SK-N-SH treated with all-trans-retinoic acid at 6 μM for 48 hours (cell line): ENCODE measurements around the gene CORO7.

ENCODE experiments used
- ATAC-seq: fragments of 200-7000 bp; cut with Tn5 transposase; 3 replicates; pipeline ENCODE4 v1.9.1; 2020; ENCODE audit warnings: mild to moderate bottlenecking, moderate library complexity
- ARNTL ChIP-seq: fragments of 450-650 bp; formaldehyde crosslinking; IDR thresholded peaks from 2 replicates; pipeline ENCODE4 v1.5.0; 2020; ENCODE audit warnings: low read depth, mild to moderate bottlenecking, moderate library complexity, borderline replicate concordance
- BACH2 ChIP-seq: fragments of 250-450 bp; sonication (Bioruptor Pico); IDR thresholded peaks from 2 replicates; pipeline ENCODE4 v1.9.0; 2021; ENCODE audit warnings: mild to moderate bottlenecking, borderline replicate concordance
- CREB5 ChIP-seq: fragments of 250-450 bp; sonication (Bioruptor Pico); IDR thresholded peaks from 2 replicates; pipeline ENCODE4 v1.5.1; 2020; ENCODE audit warnings: low read depth, mild to moderate bottlenecking, moderate library complexity
- CSDC2 ChIP-seq: fragments of 250-450 bp; sonication (Bioruptor Pico); IDR thresholded peaks from 2 replicates; pipeline ENCODE4 v1.5.0; 2020; ENCODE audit warnings: mild to moderate bottlenecking, moderate library complexity
- ESRRG ChIP-seq: fragments of 250-450 bp; sonication (Bioruptor Pico); IDR thresholded peaks from 2 replicates; pipeline ENCODE4 v1.6.1; 2021; ENCODE audit warnings: mild to moderate bottlenecking
- GLIS3 ChIP-seq: fragments of 250-450 bp; sonication (Bioruptor Pico); IDR thresholded peaks from 2 replicates; pipeline ENCODE4 v1.5.0; 2020; ENCODE audit warnings: mild to moderate bottlenecking, moderate library complexity
- ISL1 ChIP-seq: fragments of 250-450 bp; sonication (Bioruptor Pico); IDR thresholded peaks from 2 replicates; pipeline ENCODE4 v2.1.2; 2022; ENCODE audit warnings: mild to moderate bottlenecking, moderate library complexity
- OSR1 ChIP-seq: fragments of 250-450 bp; sonication (Bioruptor Pico); IDR thresholded peaks from 2 replicates; pipeline ENCODE4 v1.8.0; 2022; ENCODE audit warnings: moderate library complexity, mild to moderate bottlenecking, inconsistent platforms
- PATZ1 ChIP-seq: fragments of 250-450 bp; sonication (Bioruptor Pico); IDR thresholded peaks from 2 replicates; pipeline ENCODE4 v1.8.0; 2020; ENCODE audit warnings: mild to moderate bottlenecking, moderate library complexity, borderline replicate concordance
- POU6F1 ChIP-seq: fragments of 250-450 bp; sonication (Bioruptor Pico); IDR thresholded peaks from 2 replicates; pipeline ENCODE4 v1.8.0; 2021; ENCODE audit warnings: low read depth, mild to moderate bottlenecking, moderate library complexity, borderline replicate concordance
- PPARA ChIP-seq: fragments of 250-450 bp; sonication (Bioruptor Pico); IDR thresholded peaks from 2 replicates; pipeline ENCODE4 v1.5.0; 2020; ENCODE audit warnings: mild to moderate bottlenecking, borderline replicate concordance
- RARB ChIP-seq: fragments of 250-450 bp; sonication (Bioruptor Pico); IDR thresholded peaks from 2 replicates; pipeline ENCODE4 v1.8.0; 2021; ENCODE audit warnings: mild to moderate bottlenecking, moderate library complexity
- SNAI2 ChIP-seq: fragments of 250-450 bp; sonication (Bioruptor Pico); IDR thresholded peaks from 2 replicates; pipeline ENCODE4 v1.5.0; 2020; ENCODE audit warnings: mild to moderate bottlenecking, moderate library complexity
- TCF4 ChIP-seq: fragments of 250-450 bp; sonication (Bioruptor Pico); IDR thresholded peaks from 2 replicates; pipeline ENCODE4 v1.8.0; 2021; ENCODE audit warnings: mild to moderate bottlenecking, moderate library complexity, borderline replicate concordance
- TOX ChIP-seq: fragments of 250-450 bp; sonication (Bioruptor Pico); IDR thresholded peaks from 2 replicates; pipeline ENCODE4 v1.8.0; 2021; ENCODE audit warnings: mild to moderate bottlenecking, moderate library complexity, borderline replicate concordance
- TSHZ2 ChIP-seq: fragments of 250-450 bp; sonication (Bioruptor Pico); IDR thresholded peaks from 2 replicates; pipeline ENCODE4 v1.5.0; 2020; ENCODE audit warnings: mild to moderate bottlenecking, moderate library complexity
- ZC3H10 ChIP-seq: fragments of 250-450 bp; sonication (Bioruptor Pico); IDR thresholded peaks from 2 replicates; pipeline ENCODE4 v1.5.1; 2021; ENCODE audit warnings: mild to moderate bottlenecking, moderate library complexity
- ZFP3 ChIP-seq: fragments of 250-450 bp; sonication (Bioruptor Pico); IDR thresholded peaks from 2 replicates; pipeline ENCODE4 v1.5.0; 2020; ENCODE audit warnings: mild to moderate bottlenecking, moderate library complexity
- ZFP30 ChIP-seq: fragments of 450-650 bp; formaldehyde crosslinking; IDR thresholded peaks from 2 replicates; pipeline ENCODE4 v1.5.0; 2022; ENCODE audit warnings: mild to moderate bottlenecking, moderate library complexity
- ZNF565 ChIP-seq: fragments of 450-650 bp; formaldehyde crosslinking; conservative IDR thresholded peaks from 2 replicates; pipeline ENCODE4 v1.5.0; 2020; ENCODE audit warnings: low read depth, mild to moderate bottlenecking, moderate library complexity
- ZNF70 ChIP-seq: fragments of 450-650 bp; formaldehyde crosslinking; IDR thresholded peaks from 2 replicates; pipeline ENCODE4 v1.5.0; 2020; ENCODE audit warnings: mild to moderate bottlenecking, moderate library complexity
- ZNF8 ChIP-seq: fragments of 450-650 bp; formaldehyde crosslinking; IDR thresholded peaks from 2 replicates; pipeline ENCODE4 v1.5.0; 2020; ENCODE audit warnings: mild to moderate bottlenecking, moderate library complexity

The CORO7 gene

GRCh38 chr16:4431023-4431422 lies 14.6 kb upstream of the CORO7 start:
- TF ChIP-seq RARB (CRISPR knock-in tag) (no peak), OSR1 (no peak), POU6F1 (CRISPR knock-in tag) (no peak), TOX (CRISPR knock-in tag) (no peak), ZFP30 (no peak), ARNTL (CRISPR knock-in tag) (no peak), SNAI2 (CRISPR knock-in tag) (no peak), TCF4 (CRISPR knock-in tag) (no peak), GLIS3 (no peak), CSDC2 (CRISPR knock-in tag) (no peak), CREB5 (no peak), ZC3H10 (CRISPR knock-in tag) (no peak), ESRRG (CRISPR knock-in tag) (no peak), ZNF70 (CRISPR knock-in tag) (no peak), ZNF565 (CRISPR knock-in tag) (no peak), PPARA (CRISPR knock-in tag) (no peak)
- ATAC-seq, result no peak

GRCh38 chr16:4428500-4428899 lies 12.1 kb upstream of the CORO7 start:
- no peak for TF ChIP-seq ZNF565 (CRISPR knock-in tag)
- TF ChIP-seq ZFP30, result no peak
- no peak for TF ChIP-seq ARNTL (CRISPR knock-in tag)
- TF ChIP-seq ZNF70 (CRISPR knock-in tag), result no peak
- no peak for TF ChIP-seq SNAI2 (CRISPR knock-in tag)
- TF ChIP-seq TOX (CRISPR knock-in tag), result no peak
- no peak for TF ChIP-seq BACH2 (CRISPR knock-in tag)
- no peak for TF ChIP-seq OSR1
- TF ChIP-seq PATZ1 (CRISPR knock-in tag), result no peak
- no peak for TF ChIP-seq POU6F1 (CRISPR knock-in tag)
- no peak for TF ChIP-seq PPARA (CRISPR knock-in tag)
- TF ChIP-seq ZFP3 (CRISPR knock-in tag), result no peak
- TF ChIP-seq ZNF8 (CRISPR knock-in tag), result no peak
- TF ChIP-seq CREB5, result no peak
- no peak for TF ChIP-seq GLIS3
- no peak for TF ChIP-seq ZC3H10 (CRISPR knock-in tag)
- TF ChIP-seq ISL1 (CRISPR knock-in tag), result no peak
- no peak for TF ChIP-seq TSHZ2 (CRISPR knock-in tag)
- no peak for TF ChIP-seq CSDC2 (CRISPR knock-in tag)
- no peak for ATAC-seq
